HCT116 (cell line): ENCODE data around the gene IFNL3. TPM values are rescaled to one million over a fixed set of nuclear protein-coding genes. Genes with fewer than 3 reads are reported as not detected.

ENCODE experiments used
- ATAC-seq: fragments of 200-7000 bp; cut with Tn5 transposase; 2 replicates; pipeline ENCODE4 v1.9.1; 2020; ENCODE audit warnings: mild to moderate bottlenecking, moderate library complexity
- BruUV-seq: library from RNA; stranded (reverse); fragments of 400-500 nt; replicated peaks from 2 replicates; lab custom pipeline; 2021; lab: Mats Ljungman, UMichigan
- CTCF ChIA-PET: fragments of 300-600 bp; sonication (Branson Sonifier 250); formaldehyde crosslinking; loops from one replicate; lab custom pipeline; 2021; ENCODE audit warnings: antibody characterized with exemption; lab: Charles Lee
- POLR2A ChIA-PET: fragments of 300-600, 350-600 bp; sonication (Branson Sonifier 250); formaldehyde crosslinking; loops from one replicate; lab custom pipeline; 2021; ENCODE audit warnings: antibody characterized with exemption; lab: Charles Lee
- RAD21 ChIA-PET, 2 experiments: fragments of 300-600 bp; sonication (Branson Sonifier 250); formaldehyde crosslinking; loops; one replicate each; lab custom pipeline; 2023; ENCODE audit warnings: low total read pairs in 2 of 2; ENCODE audit not compliant: uncharacterized antibody in 2 of 2, unreplicated experiment in 2 of 2, low non-redundant PET in 1 of 2; lab: Charles Lee
- DNase-seq: peaks from one replicate; pipeline ENCODE4 v3.0.0-alpha.2; 2010; ENCODE audit warnings: low read depth, low spot score
- H2AFZ ChIP-seq: fragments of 200-600 bp; shearing (Covaris generic), sonication (generic); 2 replicates; pipeline ENCODE4 v1.6.1; 2017; ENCODE audit warnings: low read depth, mixed run types, mixed read lengths, antibody characterized with exemption, low read length; ENCODE audit not compliant: poor library complexity, severe bottlenecking
- H3K27ac ChIP-seq: 2 replicates; pipeline ENCODE4 v1.5.1; 2012; ENCODE audit warnings: low read depth, low read length
- H3K27me3 ChIP-seq: fragments of 200-600 bp; sonication (generic); 2 replicates; pipeline ENCODE4 v1.6.1; 2016; ENCODE audit warnings: mixed run types, low read length, mixed read lengths; ENCODE audit not compliant: insufficient read depth
- H3K36me3 ChIP-seq, 2 experiments: fragments of 200-500 bp in 1 of 2; fragments of 200-600 bp in 1 of 2; sonication (Bioruptor generic) in 1 of 2; sonication (generic) in 1 of 2; 2 replicates each; pipeline versions ENCODE4 v1.5.1 to v1.6.1; 2014 to 2016; ENCODE audit warnings: low read length in 2 of 2, inconsistent platforms in 1 of 2, mixed read lengths in 1 of 2, mixed run types in 1 of 2; ENCODE audit not compliant: insufficient read depth in 2 of 2, control insufficient read depth in 1 of 2
- H3K4me1 ChIP-seq, 2 experiments: fragments of 200-600 bp in 1 of 2; sonication (generic) in 1 of 2; 2 replicates each; pipeline versions ENCODE4 v1.5.1 to v1.6.1; 2012 to 2017; ENCODE audit warnings: low read length in 2 of 2, inconsistent platforms in 1 of 2, mild to moderate bottlenecking in 1 of 2, mixed read lengths in 1 of 2, mixed run types in 1 of 2, moderate library complexity in 1 of 2; ENCODE audit not compliant: insufficient read depth in 2 of 2, control insufficient read depth in 1 of 2
- H3K4me2 ChIP-seq: fragments of 200-600 bp; sonication (generic); 2 replicates; pipeline ENCODE4 v1.6.1; 2017; ENCODE audit warnings: mixed run types, low read length, mixed read lengths
- H3K4me3 ChIP-seq, 2 experiments: fragments of 200-600 bp in 1 of 2; sonication (generic) in 1 of 2; replicated peaks in 1 of 2; 2 replicates each; pipeline ENCODE4 v1.5.1; 2011 to 2016; ENCODE audit warnings: low read length in 2 of 2, control low read depth in 1 of 2, low read depth in 1 of 2, mild to moderate bottlenecking in 1 of 2, mixed read lengths in 1 of 2, mixed run types in 1 of 2
- H3K79me2 ChIP-seq: fragments of 200-600 bp; sonication (generic); 2 replicates; pipeline ENCODE4 v1.6.1; 2017; ENCODE audit warnings: mild to moderate bottlenecking, mixed run types, low read length, moderate library complexity, mixed read lengths; ENCODE audit not compliant: insufficient read depth
- H3K9ac ChIP-seq: fragments of 200-600 bp; sonication (generic); 2 replicates; pipeline ENCODE4 v1.6.1; 2016; ENCODE audit warnings: low read length, mixed read lengths
- H3K9me2 ChIP-seq: fragments of 200-600 bp; sonication (generic), shearing (Covaris generic); 2 replicates; pipeline ENCODE4 v1.6.1; 2017; ENCODE audit warnings: mixed run types, mild to moderate bottlenecking, moderate library complexity; ENCODE audit not compliant: insufficient read depth
- H3K9me3 ChIP-seq, 2 experiments: fragments of 200-500 bp in 1 of 2; fragments of 200-600 bp in 1 of 2; sonication (Bioruptor generic) in 1 of 2; sonication (generic) in 1 of 2; 2 replicates each; pipeline ENCODE4 v1.6.1; 2014 to 2017; ENCODE audit warnings: low read length in 2 of 2, mixed read lengths in 2 of 2, inconsistent platforms in 1 of 2, low read depth in 1 of 2, mild to moderate bottlenecking in 1 of 2, mixed run types in 1 of 2, moderate library complexity in 1 of 2; ENCODE audit not compliant: control insufficient read depth in 1 of 2, insufficient read depth in 1 of 2
- H4K20me1 ChIP-seq: fragments of 200-600 bp; sonication (generic), shearing (Covaris generic); 2 replicates; pipeline ENCODE4 v1.6.1; 2017; ENCODE audit warnings: mixed run types, mild to moderate bottlenecking, moderate library complexity; ENCODE audit not compliant: insufficient read depth
- CEBPB ChIP-seq: IDR thresholded peaks from 2 replicates; pipeline ENCODE4 v1.6.1; 2012; ENCODE audit warnings: low read depth
- ELF1 ChIP-seq: IDR thresholded peaks from 2 replicates; pipeline ENCODE4 v1.6.1; 2012; ENCODE audit warnings: low read depth, borderline replicate concordance
- POLR2A ChIP-seq: IDR thresholded peaks from 2 replicates; pipeline ENCODE4 v1.7.0; 2011; ENCODE audit warnings: borderline replicate concordance; ENCODE audit not compliant: insufficient read depth, insufficient read length; ENCODE audit errors: extremely low read depth
- POLR2AphosphoS5 ChIP-seq: IDR thresholded peaks from 2 replicates; pipeline ENCODE4 v1.6.1; 2011; ENCODE audit warnings: mild to moderate bottlenecking, low read depth, low read length, moderate library complexity
- RAD21 ChIP-seq: IDR thresholded peaks from 2 replicates; pipeline ENCODE4 v1.6.1; 2012; ENCODE audit warnings: low read depth, mild to moderate bottlenecking
- SIN3A ChIP-seq: IDR thresholded peaks from 2 replicates; pipeline ENCODE4 v1.6.1; 2012; ENCODE audit warnings: low read depth
- SP1 ChIP-seq: IDR thresholded peaks from 2 replicates; pipeline ENCODE4 v1.6.1; 2012; ENCODE audit warnings: low read depth
- SRF ChIP-seq: IDR thresholded peaks from 2 replicates; pipeline ENCODE4 v1.6.1; 2012; ENCODE audit warnings: low read depth
- ZNF274 ChIP-seq: fragments of 200-500 bp; sonication (Bioruptor generic); IDR thresholded peaks from 2 replicates; pipeline ENCODE4 v1.6.1; 2014; ENCODE audit warnings: mild to moderate bottlenecking, low read depth, low read length, inconsistent platforms
- intact Hi-C: fragments of 100-400 bp; cut with micrococcal nuclease; formaldehyde crosslinking; loops from 2 replicates; pipeline ENCODE4 v1.10.0; 2022
- total RNA-seq: library from RNA; stranded (reverse); gene quantifications from one replicate; pipeline ENCODE4 v1.2.1, GENCODE V29; 2021; ENCODE audit not compliant: unreplicated experiment
- TF ChIP-seq, protein P1 (sequence below): IDR thresholded peaks from 2 replicates; pipeline ENCODE4 v1.6.1; 2011; ENCODE audit warnings: mild to moderate bottlenecking, low read length, moderate library complexity; ENCODE audit not compliant: insufficient replicate concordance; ENCODE audit errors: extremely low read depth

Gene IFNL3
- total RNA-seq, 1 experiment from 2014 or later: not detected

GRCh38 chr19:39238209-39238608 is 6.6 kb downstream of the IFNL3 start:
- no peaks in the 10 kb centered on the region for H3K36me3 ChIP-seq
- POLR2A ChIA-PET: interaction anchor here (0.9 kb wide), 1 partner anchor 608 kb away, joined by 3 read pairs; the partner anchor contains the start of gene FBL
- no peak overlapping the region; the same call in 1 of the 2 replicates for H3K27ac ChIP-seq

More at GRCh38 chr19:39238209-39238608, 6.6 kb downstream of the IFNL3 start:
- ChIA-PET RAD21 (no interaction called here), CTCF (interaction anchor here (1.0 kb wide), 1 partner anchor 14 kb away, joined by 3 read pairs; no protein-coding TSS in a partner anchor)
- Histone ChIP-seq H3K4me2 (peak overlapping the region; percentile 61), H3K4me1 (peaks cover 9 to 11% of the 10 kb centered on the region in 2 experiments; a peak in 3 of 4 replicates), H3K79me2 (no peaks in the 10 kb centered on the region), H3K27me3 (no peaks in the 10 kb centered on the region), H4K20me1 (no peaks in the 10 kb centered on the region), H3K4me3 (no peak overlapping the region), H3K9ac (0 out of 2 replicates have a peak overlapping the region, but pooled peaks have one; percentile 18), H3K9me3 (no peaks in the 10 kb centered on the region), H2AFZ (peak overlapping the region; percentile 59), H3K9me2 (no peaks in the 10 kb centered on the region)
- TF ChIP-seq POLR2AphosphoS5 (no peak), RAD21 (no peak), POLR2A (no peak), SRF (no peak), ZNF274 (no peak), ELF1 (no peak), SIN3A (no peak), SP1 (no peak), CEBPB (no peak)
- TF ChIP-seq, protein P1, sequence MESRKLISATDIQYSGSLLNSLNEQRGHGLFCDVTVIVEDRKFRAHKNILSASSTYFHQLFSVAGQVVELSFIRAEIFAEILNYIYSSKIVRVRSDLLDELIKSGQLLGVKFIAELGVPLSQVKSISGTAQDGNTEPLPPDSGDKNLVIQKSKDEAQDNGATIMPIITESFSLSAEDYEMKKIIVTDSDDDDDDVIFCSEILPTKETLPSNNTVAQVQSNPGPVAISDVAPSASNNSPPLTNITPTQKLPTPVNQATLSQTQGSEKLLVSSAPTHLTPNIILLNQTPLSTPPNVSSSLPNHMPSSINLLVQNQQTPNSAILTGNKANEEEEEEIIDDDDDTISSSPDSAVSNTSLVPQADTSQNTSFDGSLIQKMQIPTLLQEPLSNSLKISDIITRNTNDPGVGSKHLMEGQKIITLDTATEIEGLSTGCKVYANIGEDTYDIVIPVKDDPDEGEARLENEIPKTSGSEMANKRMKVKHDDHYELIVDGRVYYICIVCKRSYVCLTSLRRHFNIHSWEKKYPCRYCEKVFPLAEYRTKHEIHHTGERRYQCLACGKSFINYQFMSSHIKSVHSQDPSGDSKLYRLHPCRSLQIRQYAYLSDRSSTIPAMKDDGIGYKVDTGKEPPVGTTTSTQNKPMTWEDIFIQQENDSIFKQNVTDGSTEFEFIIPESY: no peak
- no TSS peak for BruUV-seq
- DNase-seq: no peak
- no peak for ATAC-seq
- intact Hi-C loops: no loop called here
